Mucosa of descending colon (tissue), 3 donors: Measurements from ENCODE around the gene MAPKAPK3. TPM values are rescaled to one million over a fixed set of nuclear protein-coding genes. Genes with fewer than 3 reads are reported as not detected.

Experiments used
- ATAC-seq: fragments of 200-7000 bp; cut with Tn5 transposase; one replicate; pipeline ENCODE4 v1.9.1; 2020; ENCODE audit warnings: mild to moderate bottlenecking, moderate library complexity
- DNase-seq, 3 donors: peaks; one replicate each; pipeline ENCODE4 v3.0.0-alpha.2; 2020
- H3K36me3 ChIP-seq: fragments of 200-600 bp; one replicate; pipeline ENCODE4 v1.8.0; 2021; ENCODE audit warnings: low read depth, mild to moderate bottlenecking
- H3K4me1 ChIP-seq: fragments of 200-600 bp; one replicate; pipeline ENCODE4 v1.8.0; 2021; ENCODE audit warnings: low read depth, mild to moderate bottlenecking
- H3K4me3 ChIP-seq: fragments of 200-600 bp; one replicate; pipeline ENCODE4 v1.8.0; 2021; ENCODE audit warnings: mild to moderate bottlenecking
- H3K9me3 ChIP-seq: fragments of 200-600 bp; one replicate; pipeline ENCODE4 v1.8.0; 2021; ENCODE audit warnings: mild to moderate bottlenecking
- CTCF ChIP-seq: fragments of 200-600 bp; IDR thresholded peaks from one replicate; pipeline ENCODE4 v1.8.0; 2022; ENCODE audit warnings: antibody characterized with exemption, mild to moderate bottlenecking
- intact Hi-C, 2 donors: fragments of 100-400 bp; cut with DNase I in 1 of 2; cut with micrococcal nuclease in 1 of 2; formaldehyde crosslinking; loops; one replicate each; pipeline versions ENCODE4 v1.11.0 to v1.11.1; 2022; cut with DNase I, micrococcal nuclease
- total RNA-seq, 3 donors: library from RNA; stranded (reverse); fragmentation: NEBNext Ultra II Directional in 2 of 3; extraction: Animal tissue kit (Norgen Biotek cat#: 25700) in 2 of 3; gene quantifications; one replicate each; pipeline versions ENCODE4 v1.2.1 to v1.2.4, GENCODE V29; 2021 to 2023
- donor health status: DM: no; HTN: no; CAD: no; lungs with moderate emphysema.
- donor health status: DM: no; HTN: no; CAD: no.
- donor health status: DM: no; HTN: yes; CAD: no.

The MAPKAPK3 gene
- total RNA-seq, 3 donors from 2014 or later: 21.5 to 33.5 (median 25.5) TPM

GRCh38 chr3:50599115-50599715 lies 17.7 kb upstream of the MAPKAPK3 start:
- Histone ChIP-seq H3K9me3 (no peaks in the 10 kb centered on the region), H3K4me1 (peaks cover 43% of the 10 kb centered on the region), H3K36me3 (no peaks in the 10 kb centered on the region), H3K4me3 (no peak overlapping the region)
- DNase-seq: peak in 1 of 3 donors; percentile 33
- ATAC-seq: no peak
- TF ChIP-seq CTCF: no peak
- intact Hi-C loops: no loop called here

- Histone ChIP-seq H3K36me3 (no peaks in the 10 kb centered on the region), H3K4me1 (peaks cover 43% of the 10 kb centered on the region), H3K9me3 (no peaks in the 10 kb centered on the region), H3K4me3 (no peak overlapping the region)
- no peak for ATAC-seq
- peak in 1 of 3 donors; percentile 56 for DNase-seq
- intact Hi-C loops: no loop called here
- TF ChIP-seq CTCF: no peak
These were observed 17.2 kb upstream of the MAPKAPK3 start for GRCh38 chr3:50599716-50600118.

- no peaks in the 10 kb centered on the region for H3K36me3 ChIP-seq
These were observed 16.7 kb upstream of the MAPKAPK3 start for GRCh38 chr3:50600141-50600753.

GRCh38 chr3:50600841-50601591 lies 15.9 kb upstream of the MAPKAPK3 start:
- Histone ChIP-seq H3K9me3 (no peaks in the 10 kb centered on the region), H3K4me1 (peaks cover 43% of the 10 kb centered on the region), H3K36me3 (no peaks in the 10 kb centered on the region), H3K4me3 (no peak overlapping the region)
- intact Hi-C loops: no loop called here
- no peak for TF ChIP-seq CTCF
- ATAC-seq: peak; percentile 88
- peak; percentile 96 to 97 (median 97) for DNase-seq

More at GRCh38 chr3:50600141-50600753, 16.7 kb upstream of the MAPKAPK3 start:
- peaks cover 43% of the 10 kb centered on the region for H3K4me1 ChIP-seq
- DNase-seq (peak in 1 of 3 donors; percentile 55), ATAC-seq (no peak)
- intact Hi-C loops: no loop called here
- no peaks in the 10 kb centered on the region for H3K9me3 ChIP-seq
- no peak for TF ChIP-seq CTCF
- H3K4me3 ChIP-seq: no peak overlapping the region

- DNase-seq: peak; percentile 53 to 55 (median 55)
- peak; percentile 29 for ATAC-seq
- H3K36me3 ChIP-seq: peaks cover 9% of the 10 kb centered on the region
- H3K9me3 ChIP-seq: no peaks in the 10 kb centered on the region
- intact Hi-C loops: no loop called here
- no peak overlapping the region for H3K4me3 ChIP-seq
- TF ChIP-seq CTCF: no peak
- peaks cover 55% of the 10 kb centered on the region for H3K4me1 ChIP-seq
These were observed 14.3 kb upstream of the MAPKAPK3 start for GRCh38 chr3:50602595-50603191.
